Measurements from ENCODE around the gene CDS2.
"Not testable (repeated sequence)": the region's sequence is repeated elsewhere in the genome, so short reads cannot be mapped to it uniquely, and the experiment has no call there.

CDS2 gene

DNA sequence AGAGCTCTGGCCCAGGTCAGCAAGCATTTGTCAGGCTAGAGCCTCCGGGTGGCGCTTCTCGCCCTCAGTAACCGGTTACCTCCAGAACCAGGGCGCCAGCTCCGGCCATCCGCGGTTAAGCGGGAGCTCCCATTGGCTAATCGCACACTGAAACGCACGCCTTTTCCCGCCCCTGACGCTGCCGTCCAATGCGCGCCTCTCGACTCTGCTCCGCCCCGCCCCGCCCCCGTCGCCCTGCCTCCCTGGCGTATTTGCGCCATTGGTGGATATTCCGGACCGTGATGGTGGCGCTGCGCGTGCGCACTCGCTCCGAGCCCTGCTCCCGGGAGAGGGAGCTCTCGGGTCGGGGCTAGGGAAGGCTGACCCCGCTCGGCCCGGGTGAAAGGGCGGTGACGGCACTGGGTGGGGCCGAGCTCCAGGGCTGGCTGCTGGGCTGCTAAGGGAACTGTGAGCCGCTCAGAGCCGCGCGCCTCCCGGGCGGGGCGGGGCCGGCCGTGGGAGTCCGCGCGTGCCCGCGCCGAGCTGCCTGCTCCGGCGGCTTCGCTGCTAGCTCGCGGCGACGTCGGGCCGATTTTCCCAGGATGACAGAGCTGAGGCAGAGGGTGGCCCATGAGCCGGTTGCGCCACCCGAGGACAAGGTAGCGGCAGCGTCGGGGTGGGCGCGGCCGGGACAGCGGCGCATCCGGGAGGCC lies at the start of gene CDS2:
TSS of gene CDS2 (plus strand) at position 497 of the 692 bp plus-strand sequence. CDS start at position 582, 85 bp downstream.
- DNase-seq, result peak; percentile 100

DNA sequence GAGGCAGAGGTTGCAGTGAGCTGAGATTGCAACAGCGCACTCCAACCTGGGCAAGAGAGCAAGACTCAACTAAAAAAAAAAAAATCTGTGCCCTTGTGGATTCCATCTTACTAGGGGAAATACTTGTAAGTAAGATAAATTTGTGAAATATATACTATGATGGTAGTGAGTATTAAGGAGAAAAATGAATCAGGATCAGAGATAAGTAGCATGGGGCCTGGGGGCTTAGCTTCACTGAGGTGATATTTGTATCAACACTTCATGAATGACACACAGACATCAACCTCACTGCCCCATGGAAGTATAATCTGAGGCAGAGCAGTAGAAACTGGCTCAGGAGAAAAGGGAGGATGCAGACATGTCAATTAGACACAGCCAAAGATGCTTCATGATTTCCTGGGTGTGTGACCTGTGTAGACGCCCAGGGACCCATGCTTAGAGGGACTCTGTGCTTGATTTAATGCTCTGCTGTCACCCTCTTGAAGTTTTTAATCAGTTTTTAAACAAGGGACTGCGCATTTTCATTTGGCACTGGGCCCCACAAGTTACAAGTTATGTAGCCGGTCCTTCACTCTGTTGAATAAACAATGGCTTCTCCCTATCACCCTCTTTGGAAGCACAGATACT lies 48.9 kb upstream of the CDS2 start:
- no peak for DNase-seq

DNA sequence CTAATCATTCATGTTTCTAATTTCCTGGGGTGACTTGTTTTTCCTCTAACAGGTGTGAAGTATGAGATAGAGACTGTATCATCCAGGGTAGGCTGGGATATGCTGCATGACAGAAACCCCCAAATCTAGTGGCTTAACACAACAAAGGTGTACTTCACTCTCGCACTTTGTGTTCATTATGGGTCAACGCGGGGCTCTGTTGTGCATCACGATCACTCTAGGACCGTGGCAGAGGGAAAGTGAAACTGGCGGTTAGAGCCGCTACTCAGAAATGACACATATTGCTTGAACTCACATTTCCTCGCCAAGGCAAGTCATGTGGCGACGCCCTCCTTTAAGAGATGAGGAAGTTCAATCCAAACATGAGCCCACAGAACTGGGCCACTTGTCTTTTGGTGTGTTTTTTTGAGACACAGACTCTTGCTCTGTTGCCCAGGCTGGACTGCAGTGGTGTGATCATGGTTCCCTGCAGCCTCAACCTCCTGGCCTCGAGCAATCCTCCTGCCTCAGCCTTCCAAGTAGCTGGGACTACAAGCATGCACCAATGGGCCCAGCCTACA lies 48.3 kb upstream of the CDS2 start:
- no peak for DNase-seq

DNA sequence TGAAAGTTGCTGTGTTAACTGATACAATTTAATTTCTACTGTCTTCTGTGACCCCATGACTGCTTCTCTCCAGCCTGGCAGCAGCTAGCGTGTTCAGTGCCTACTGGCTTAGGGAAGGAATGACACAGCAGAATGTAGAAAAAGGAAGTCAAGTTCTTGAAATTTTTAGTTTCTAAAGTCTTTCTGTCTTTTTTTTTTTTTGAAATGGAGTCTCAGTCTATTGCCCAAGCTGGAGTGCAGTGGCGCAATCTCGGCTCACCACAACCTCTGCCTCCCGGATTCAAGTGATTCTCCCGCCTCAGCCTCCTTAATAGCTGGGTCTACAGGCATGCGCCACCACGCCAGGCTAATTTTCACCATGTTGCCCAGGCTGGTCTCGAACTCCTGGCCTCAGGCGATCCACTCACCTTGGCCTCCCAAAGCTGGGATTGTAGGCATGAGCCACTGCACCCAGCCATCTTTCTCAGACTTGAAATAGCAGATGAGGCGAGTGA lies 46.4 kb upstream of the CDS2 start:
- DNase-seq, result no peak

DNA sequence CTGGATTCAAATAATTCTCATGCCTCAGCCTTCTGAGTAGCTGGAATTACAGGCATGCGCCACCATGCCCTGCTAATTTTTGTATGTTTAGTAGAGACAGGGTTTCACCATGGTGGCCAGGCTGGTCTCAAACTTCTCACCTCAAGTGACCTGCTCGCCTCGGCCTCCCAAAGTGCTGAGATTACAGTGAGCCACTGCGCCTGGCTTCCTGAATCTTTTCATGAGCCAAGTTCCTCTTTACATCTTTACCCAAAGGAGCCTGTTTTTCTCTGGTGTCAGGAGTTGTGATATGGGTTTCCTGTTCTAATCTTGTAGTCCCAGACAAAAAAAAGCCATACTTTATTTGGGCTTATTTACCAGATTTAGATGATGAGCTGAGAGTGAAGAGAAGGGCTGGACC lies 41.4 kb upstream of the CDS2 start:
- no peak for DNase-seq

DNA sequence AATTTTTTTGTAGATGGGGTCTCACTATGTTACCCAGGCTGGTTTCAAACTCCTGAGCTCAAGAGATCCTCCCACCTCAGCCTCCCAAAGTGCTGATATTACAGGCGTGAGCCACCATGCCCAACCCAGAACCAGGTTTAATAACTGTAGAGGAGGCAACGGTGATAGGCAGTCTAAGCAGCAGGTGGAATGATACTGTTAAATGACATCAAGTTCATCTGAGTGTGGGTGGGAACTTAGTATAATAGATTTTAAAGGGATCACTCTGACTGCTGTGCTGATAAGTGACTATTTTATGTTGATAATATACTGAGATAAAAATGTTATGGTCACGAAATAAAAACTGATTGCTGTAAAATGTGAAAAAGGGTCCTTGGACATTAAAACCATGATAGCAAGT lies 38.1 kb upstream of the CDS2 start:
- no peak for DNase-seq

DNA sequence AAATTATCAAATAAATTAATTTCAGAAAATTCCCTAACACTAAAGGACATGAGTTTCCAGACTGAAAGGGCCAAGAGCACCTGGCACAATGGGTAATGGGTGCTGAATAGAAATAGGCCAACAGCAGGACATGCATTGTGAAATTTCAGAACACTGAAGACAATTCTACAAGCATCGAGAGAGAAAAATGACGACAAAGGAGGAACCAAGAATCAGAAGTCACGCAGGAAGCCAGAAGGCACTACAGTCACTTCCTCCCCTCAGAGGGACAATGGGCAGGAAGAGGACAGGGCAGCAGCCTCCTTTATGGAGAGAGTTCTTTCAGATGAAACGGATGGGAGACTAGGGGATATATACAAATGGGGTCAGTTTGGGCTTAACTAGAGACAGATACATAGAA lies 36.6 kb upstream of the CDS2 start:
- DNase-seq, result no peak

DNA sequence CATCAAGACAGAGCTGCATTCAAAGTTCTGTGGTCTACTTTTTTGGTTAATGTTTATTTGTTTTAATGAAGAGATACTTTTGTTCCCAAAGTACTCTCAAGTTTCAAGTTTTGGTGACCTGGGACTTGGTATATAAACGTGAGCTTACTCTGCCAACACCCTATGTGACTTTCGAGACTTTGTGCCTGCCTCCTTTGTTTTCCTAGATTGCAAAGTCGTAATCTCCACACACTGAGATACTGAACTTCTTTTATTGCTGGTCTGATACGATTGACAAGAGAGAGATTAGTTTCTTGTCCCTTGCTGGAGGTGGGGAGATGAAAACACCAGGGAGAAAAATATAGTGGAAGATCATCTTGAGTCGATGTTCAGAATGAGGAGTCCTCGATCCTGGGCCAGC lies 34.9 kb upstream of the CDS2 start:
- no peak for DNase-seq

DNA sequence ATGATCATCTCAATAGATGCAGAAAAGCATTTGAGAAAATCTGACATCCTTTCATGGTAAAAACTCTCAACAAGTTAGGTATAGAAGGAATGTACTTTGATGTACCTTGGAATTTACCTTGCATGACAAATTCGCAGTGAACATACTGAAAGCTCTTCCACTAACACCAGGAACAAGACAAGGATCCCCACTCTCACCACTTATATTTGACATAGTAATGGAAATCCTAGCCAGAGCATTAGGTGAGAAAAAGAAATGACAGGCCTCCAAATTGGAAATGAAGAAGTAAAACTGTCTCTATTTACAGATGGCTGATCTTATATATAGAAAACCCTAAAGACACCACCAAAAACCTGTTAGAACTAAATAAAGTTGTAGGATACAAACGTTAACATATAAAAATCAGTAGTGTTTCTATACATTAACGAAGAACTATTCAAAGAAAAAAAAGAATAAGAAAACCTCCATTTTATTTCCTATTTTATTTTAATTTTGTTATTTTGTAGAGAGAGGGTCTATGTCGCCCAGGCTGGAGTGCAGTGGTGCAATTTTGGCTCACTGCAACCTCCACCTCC lies 34.0 kb upstream of the CDS2 start:
- no peak for DNase-seq

DNA sequence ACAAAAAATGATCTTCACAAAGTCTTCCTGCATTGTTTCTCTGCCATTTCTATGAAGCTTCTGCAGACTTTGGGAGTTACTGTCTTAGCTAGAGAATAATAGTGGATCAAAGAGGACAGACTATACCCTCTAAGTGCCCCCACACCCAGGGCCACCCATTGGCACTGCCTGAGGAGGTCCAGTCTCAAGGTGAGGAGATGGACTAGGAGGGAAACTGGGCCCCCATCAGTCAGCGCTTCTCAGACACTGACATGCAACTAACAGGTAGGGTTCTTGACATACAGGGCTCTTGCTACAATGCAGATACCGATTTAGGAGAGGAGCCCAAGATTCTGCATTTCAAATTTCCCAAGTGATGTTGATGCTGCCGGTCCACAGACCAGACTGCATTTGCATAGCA lies 31.4 kb upstream of the CDS2 start:
- DNase-seq, result no peak

DNA sequence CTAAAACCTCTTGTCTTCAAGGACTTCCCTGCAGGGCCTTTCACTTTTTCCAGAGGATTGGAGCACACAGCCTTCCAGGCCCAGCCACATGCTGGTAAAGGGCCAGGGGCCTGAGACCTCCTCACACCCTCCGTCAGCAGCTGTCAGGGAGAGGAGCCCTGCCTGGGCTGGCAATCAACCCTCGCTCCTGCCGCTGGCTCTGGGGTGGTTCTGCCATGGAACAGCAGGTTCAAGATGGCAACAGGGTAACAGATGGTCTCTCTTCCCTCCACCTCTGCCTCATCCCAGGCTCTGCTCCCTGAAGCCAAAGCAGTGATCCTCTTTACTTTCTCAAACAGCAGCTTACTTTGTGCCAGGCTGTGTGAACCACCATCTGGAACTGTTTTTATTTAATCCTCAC lies 30.9 kb upstream of the CDS2 start:
- DNase-seq, result peak; percentile 97

DNA sequence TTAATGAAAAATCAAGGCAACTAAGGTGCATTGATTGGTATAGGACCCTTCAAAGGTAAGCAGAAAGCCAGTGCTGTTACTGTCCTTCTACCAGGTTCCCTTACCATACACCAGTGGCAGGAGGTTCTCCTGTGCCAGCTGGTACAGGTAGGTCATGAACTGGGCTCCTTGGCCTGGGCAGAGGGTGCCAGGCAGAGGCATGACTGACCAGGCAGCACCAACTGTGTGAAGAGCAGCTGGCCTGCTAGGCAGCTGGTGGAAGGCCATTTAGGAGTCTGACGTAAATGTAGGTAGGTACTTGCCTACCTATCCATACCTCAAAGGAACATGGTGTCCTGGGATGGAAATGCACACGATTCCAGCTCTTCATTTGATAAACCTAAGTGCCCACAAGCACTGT lies 30.3 kb upstream of the CDS2 start:
- peak; percentile 58 for DNase-seq

DNA sequence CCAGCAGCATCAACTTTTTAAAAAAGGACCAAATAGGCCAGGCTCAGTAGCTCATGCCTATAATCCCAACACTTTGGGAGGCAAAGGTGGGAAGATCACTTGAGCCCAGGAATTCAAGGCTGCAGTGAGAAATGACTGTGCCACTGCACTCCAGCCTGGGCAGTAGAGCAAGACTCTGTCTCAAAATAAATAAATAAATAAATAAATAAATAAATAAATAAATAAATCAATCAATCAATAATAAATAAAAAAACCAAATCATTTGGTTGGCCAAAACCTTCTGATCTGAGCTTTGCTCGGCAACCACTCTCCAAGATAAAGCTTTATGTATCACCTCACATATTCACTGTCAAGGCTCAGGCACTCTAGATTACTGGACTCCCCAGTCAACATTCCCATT lies 27.8 kb upstream of the CDS2 start:
- not testable (repeated sequence) for DNase-seq

DNA sequence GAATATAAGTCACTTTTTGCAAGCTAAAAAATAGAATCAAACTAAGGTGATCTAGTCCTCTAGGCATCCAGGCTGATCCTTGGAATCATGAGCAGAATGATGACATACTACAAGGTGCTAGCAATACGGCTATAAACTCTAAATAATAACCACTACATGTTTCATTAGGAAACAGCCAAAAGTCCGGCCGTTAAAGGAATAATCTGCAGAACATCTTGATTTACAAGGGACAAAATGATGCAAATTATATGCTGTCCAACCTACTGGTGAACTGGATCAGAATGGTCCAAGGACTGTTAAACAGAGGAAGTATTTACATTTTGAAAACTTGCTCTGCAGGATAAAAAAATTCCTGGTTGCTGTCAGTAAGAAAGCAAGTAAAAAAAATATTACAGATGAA lies 26.9 kb upstream of the CDS2 start:
- not testable (repeated sequence) for DNase-seq

DNA sequence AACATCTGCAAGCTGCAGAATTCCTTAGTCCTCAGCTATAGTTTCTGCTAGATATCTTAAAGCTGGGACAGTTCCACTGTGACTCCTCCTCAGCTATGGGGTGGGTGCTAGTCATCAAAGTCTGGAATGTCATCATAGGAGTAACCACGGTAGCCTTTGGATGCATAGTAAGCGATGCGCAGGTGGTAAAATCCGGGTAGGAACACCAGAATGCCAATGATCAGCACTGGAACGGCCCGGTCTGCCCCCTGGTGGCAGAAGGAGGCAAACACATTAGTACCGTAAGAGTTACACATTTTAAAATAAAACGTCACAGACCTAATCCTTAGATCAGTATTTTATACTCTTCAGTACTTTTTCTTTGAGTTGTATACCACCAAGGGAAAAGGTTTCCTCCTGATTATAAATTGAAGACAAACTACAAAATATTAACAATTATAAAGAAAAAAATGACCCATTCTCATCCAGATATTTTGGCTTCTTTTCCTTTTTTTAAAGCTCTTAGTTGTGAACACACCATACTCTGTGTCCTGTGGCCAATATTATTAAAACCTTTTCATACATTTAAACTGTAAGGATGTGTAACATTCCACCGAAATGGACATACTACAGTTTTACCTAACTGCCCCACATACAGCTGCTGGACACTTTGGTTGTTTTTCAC lies 26.0 kb upstream of the CDS2 start:
- DNase-seq, result peak; percentile 80

DNA sequence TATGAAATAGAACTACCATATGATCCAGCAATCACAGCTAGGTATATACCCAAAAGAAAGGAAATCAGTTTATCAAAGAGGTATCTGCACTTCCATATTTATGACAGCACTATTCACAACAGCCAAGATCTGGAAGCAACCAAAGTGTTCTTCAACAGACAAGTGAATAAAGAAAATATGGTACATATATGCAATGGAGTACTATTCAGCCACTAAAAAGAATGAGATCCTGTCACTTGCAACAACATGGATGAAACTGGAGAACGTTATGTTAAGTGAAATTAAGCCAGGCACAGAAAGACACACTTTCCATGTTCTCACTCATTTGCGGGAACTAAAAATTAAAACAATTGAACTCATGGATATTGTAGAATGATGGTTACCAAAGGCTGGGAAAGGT lies 22.3 kb upstream of the CDS2 start:
- DNase-seq, result no peak

DNA sequence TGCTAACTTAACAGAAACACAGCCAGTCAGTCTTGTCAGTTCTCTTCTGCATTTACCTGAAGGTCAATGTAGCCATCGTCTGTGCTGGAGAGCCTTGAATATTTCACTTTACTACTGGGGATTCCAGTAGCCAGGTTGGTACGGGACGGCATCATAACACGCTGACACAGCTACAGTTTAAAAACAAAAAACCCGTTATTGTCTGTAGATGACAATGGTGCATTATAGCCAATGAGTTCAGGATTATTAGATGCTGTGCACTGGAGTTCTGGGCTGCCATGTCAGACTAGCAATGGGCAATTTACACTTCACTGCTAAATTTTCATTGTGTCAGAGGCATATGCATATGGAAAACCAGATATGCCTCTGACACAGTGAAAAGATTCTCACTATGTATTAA lies 17.5 kb upstream of the CDS2 start:
- DNase-seq, result no peak

DNA sequence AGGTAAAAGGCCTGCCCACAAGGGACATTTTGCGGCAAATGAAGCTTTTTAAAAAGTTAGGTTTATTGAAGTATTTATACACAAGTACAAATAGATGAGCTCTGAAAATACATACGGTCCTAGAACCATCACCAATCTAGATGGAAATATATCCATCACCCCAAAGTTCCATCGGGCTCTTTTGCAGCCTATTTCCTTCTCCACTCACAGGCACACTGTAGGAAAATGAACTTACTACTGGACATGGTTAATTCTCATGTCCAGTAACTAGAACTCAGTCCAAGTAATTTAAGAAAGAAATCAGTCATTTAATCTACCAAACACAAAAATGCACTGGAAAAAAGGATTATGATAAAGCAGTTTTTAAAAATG lies 13.2 kb upstream of the CDS2 start:
- no peak for DNase-seq

DNA sequence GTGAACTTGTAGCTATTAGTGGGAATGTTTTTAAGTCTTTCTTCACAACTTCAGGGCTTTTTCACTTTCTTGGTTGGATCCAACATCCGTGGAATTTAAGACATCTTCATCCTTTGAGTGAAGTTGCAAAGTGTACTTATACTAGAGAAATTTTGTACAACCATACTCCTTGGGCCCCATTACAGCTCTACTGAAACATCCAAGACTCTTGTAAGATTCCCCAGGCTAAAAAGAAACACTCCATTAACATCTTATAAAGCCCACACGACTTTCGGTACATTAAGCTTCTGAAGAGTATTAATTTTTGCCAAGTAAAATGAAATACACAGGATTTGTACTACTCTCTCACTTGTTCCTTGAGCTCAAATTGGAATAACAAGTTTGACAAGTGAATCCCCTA lies 12.4 kb upstream of the CDS2 start:
- DNase-seq, result no peak

DNA sequence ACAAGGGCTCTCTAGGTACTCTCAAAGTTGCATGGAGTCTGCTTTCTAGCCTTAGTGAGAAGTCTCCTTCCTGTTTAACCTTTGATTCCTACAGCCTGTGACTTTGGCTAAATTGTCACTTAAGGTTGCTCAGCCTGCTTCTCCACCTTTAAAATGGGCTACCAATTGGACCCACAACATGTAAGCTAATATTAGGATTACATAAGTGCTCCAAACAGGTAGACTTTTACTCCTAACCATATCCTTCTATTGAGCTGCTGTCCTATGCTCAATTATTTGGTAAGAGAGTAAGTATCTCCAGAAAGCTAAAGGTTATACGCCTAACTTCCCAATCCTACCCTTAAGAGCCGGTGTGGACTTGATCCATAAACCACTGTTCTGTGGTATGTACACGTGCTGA lies 9.9 kb upstream of the CDS2 start:
- DNase-seq, result no peak

DNA sequence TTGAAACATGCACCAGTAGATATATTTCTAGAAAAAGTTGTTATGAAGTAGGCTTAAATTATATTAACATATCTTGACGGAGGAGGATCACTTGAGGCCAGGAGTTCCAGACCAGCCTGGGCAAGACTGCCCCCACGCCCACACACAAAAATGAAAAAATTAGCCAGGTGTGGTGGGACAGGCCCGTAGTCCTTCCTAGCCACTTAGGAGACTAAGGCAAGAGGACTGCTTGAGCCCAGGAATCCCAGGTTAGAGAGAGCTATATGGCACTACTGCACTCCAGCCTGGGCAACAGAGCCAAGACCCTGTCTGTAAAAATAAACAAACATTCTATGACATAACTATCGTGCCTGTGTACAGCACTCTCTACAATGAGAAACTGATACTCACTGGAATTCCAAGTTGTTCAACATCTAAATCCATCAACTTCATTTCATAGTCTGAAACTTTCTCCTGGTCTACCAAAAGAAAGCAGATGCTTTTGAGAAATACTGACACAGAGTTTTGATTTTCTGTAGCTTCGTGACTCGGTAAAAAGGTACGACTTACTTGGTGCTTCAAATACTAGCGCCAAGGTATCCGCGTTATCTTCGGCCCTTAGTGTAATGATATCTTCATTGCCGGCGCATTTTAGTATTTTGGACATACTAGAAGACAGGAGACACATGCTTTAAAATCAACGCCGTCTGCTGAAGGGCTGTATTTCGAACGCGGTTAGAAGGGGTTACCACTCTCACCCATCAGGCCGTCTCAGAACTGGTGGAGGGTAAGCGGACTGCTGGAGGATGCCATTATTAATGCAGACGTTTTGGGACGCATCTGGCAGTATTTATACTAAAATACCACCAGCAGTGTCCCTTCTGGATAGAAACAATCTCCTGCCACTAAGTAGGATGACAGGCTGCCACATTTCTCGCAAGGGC lies 8.3 kb upstream of the CDS2 start:
- DNase-seq, result peak; percentile 57

DNA sequence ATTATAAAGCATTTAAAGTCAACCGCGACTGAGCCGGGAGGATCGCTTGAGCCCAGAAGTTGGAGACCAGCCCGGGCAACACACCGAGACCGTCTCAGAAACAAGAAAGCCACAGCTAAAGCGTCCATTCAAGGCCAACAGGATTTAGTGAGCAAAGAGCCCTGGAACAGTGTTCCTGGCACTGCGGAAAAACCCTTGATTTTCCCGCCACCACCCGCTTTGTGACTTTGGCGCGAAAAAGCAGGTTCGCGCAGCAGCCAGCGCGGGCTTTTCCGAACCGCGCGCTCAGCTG lies 7.7 kb upstream of the CDS2 start:
- no peak for DNase-seq

Measured in NCI-H82 (cell line).